ENCODE data around the gene MALRD1.

DNA sequence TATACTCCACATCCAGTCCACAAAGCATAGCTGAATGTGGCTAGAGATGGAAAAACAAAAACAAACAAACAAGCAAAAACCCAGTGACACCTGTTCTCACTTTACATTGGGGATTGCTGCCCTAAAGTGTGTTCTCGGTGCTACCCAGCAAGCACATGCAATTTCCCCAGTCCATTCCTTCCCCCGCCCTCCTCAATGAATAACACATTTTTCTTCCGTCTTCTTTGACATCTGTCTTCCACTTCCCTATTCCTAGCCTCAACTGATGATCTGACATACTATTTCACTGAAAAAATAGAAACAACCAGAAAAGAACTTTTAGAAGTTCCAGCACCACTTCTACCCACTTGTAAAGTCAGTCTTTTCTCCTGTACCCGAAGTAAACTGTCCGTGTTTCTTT lies 147.1 kb downstream of the MALRD1 start:
- TF ChIP-seq, protein P1, sequence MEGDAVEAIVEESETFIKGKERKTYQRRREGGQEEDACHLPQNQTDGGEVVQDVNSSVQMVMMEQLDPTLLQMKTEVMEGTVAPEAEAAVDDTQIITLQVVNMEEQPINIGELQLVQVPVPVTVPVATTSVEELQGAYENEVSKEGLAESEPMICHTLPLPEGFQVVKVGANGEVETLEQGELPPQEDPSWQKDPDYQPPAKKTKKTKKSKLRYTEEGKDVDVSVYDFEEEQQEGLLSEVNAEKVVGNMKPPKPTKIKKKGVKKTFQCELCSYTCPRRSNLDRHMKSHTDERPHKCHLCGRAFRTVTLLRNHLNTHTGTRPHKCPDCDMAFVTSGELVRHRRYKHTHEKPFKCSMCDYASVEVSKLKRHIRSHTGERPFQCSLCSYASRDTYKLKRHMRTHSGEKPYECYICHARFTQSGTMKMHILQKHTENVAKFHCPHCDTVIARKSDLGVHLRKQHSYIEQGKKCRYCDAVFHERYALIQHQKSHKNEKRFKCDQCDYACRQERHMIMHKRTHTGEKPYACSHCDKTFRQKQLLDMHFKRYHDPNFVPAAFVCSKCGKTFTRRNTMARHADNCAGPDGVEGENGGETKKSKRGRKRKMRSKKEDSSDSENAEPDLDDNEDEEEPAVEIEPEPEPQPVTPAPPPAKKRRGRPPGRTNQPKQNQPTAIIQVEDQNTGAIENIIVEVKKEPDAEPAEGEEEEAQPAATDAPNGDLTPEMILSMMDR (IDR thresholded peaks at IDR 0.05), result no peak
- no peak for TF ChIP-seq POLR2A (IDR thresholded peaks at IDR 0.05)

Measured in uterus (tissue), 2 donors.